Measurements from ENCODE around the gene GRIN2A. TPM values are rescaled to one million over a fixed set of nuclear protein-coding genes. Genes with fewer than 3 reads are reported as not detected.

Gene GRIN2A
- total RNA-seq, 4 donors from 2014 or later = 0.25 to 26.1 (median 13.5) TPM

DNA sequence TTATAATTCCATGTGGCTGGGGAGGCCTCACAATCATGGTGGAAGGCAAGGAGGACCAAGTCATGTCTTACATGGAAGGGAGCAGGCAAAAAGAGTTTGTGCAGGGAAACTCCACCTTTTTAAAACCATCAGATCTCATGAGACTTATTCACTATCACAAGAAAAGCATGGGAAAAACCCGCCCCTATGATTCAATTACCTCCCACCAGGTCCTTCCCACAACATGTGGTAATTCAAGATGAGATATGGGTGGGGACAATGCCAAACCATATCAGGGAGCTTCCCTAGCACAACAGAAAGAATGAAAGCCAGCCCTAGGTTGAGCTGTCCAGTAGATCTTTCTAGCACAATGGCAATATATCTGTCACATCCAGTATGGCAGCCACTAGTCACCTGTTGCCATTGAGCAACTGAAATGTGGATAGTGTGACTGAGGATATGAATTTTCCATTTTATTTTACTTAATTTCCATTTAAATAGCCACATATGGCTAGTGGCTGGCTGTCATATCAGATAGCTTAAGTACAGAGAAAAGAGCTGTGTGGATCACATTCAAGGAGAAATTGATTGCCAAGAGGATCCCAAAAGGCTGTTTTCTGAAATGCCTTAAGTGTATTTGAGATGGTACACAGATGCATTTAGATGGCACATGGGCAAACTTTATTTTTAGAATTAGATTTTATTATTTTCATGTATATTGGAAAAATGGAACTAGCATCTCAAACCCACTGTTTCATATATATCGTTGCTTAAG lies 273.0 kb downstream of the GRIN2A start:
- no peak for ATAC-seq
- TF ChIP-seq, protein P1, sequence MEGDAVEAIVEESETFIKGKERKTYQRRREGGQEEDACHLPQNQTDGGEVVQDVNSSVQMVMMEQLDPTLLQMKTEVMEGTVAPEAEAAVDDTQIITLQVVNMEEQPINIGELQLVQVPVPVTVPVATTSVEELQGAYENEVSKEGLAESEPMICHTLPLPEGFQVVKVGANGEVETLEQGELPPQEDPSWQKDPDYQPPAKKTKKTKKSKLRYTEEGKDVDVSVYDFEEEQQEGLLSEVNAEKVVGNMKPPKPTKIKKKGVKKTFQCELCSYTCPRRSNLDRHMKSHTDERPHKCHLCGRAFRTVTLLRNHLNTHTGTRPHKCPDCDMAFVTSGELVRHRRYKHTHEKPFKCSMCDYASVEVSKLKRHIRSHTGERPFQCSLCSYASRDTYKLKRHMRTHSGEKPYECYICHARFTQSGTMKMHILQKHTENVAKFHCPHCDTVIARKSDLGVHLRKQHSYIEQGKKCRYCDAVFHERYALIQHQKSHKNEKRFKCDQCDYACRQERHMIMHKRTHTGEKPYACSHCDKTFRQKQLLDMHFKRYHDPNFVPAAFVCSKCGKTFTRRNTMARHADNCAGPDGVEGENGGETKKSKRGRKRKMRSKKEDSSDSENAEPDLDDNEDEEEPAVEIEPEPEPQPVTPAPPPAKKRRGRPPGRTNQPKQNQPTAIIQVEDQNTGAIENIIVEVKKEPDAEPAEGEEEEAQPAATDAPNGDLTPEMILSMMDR (IDR thresholded peaks at IDR 0.05) = no peak
- TF ChIP-seq POLR2AphosphoS5 (IDR thresholded peaks at IDR 0.05) = no peak
- no peak for TF ChIP-seq POLR2A (IDR thresholded peaks at IDR 0.05)
- TF ChIP-seq EP300 (IDR thresholded peaks at IDR 0.05) = no peak
- H3K27ac ChIP-seq = no peak overlapping the region
- H3K27me3 ChIP-seq = no peaks in the 10 kb centered on the region
- no peak overlapping the region for H3K4me3 ChIP-seq
- H3K9me3 ChIP-seq = no peaks in the 10 kb centered on the region
- WGBS, 2 donors (ENCODE audit: low coverage in 1 of 2) = 100% methylated on average over 1 to 2 of the region's 2 CpGs
- peaks cover 0 to 30% (median 6%) of the 10 kb centered on the region in 3 donors for H3K4me1 ChIP-seq
- no peaks in the 10 kb centered on the region for H3K36me3 ChIP-seq

- TF ChIP-seq POLR2AphosphoS5 (IDR thresholded peaks at IDR 0.05) = no peak
- TF ChIP-seq, protein P1 (IDR thresholded peaks at IDR 0.05) = no peak
- no peak for TF ChIP-seq EP300 (IDR thresholded peaks at IDR 0.05)
- no peak for TF ChIP-seq POLR2A (IDR thresholded peaks at IDR 0.05)
- no peak overlapping the region for H3K27ac ChIP-seq
- no peak overlapping the region for H3K4me3 ChIP-seq
- H3K4me1 ChIP-seq = peaks cover 0 to 26% (median 6%) of the 10 kb centered on the region in 3 donors
- H3K27me3 ChIP-seq = no peaks in the 10 kb centered on the region
- ATAC-seq = no peak
- no peaks in the 10 kb centered on the region for H3K36me3 ChIP-seq
- 31 to 45% methylated on average over 5 of the region's 5 CpGs for WGBS, 2 donors (ENCODE audit: low coverage in 1 of 2)
- H3K9me3 ChIP-seq = no peaks in the 10 kb centered on the region
Measured at GRCh38 chr16:9908613-9909012, 273.6 kb downstream of the GRIN2A start.

DNA sequence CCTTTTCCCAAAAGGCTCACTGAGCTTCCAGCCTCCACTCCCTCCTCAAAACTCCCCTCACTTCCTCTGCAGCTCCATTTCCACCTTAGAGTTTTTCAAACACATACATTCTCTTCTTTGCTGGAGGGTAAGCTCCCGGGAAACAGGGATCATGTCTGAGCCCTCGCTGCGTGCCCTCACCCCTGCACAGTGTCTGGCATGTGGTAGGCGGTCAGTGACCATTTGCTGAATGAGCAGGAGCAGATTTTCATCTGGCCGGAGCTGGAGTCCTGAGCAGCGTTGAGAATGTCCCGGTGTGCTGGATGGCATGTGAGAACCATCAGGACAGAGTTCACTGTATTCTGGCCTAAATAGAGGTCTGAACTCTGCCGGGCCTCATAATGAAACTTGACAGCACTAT lies 274.5 kb downstream of the GRIN2A start:
- 65 to 78% methylated on average over 6 to 7 of the region's 8 CpGs for WGBS, 2 donors (ENCODE audit: low coverage in 1 of 2)
- Histone ChIP-seq H3K4me1 (peaks cover 0 to 17% (median 0%) of the 10 kb centered on the region in 3 donors), H3K9me3 (no peaks in the 10 kb centered on the region), H3K27ac (no peak overlapping the region), H3K4me3 (no peak overlapping the region), H3K36me3 (no peaks in the 10 kb centered on the region), H3K27me3 (no peaks in the 10 kb centered on the region)
- TF ChIP-seq EP300 (IDR thresholded peaks at IDR 0.05) (no peak), POLR2A (IDR thresholded peaks at IDR 0.05) (no peak), POLR2AphosphoS5 (IDR thresholded peaks at IDR 0.05) (no peak)
- TF ChIP-seq, protein P1 (IDR thresholded peaks at IDR 0.05) = no peak
- ATAC-seq = no peak

- TF ChIP-seq POLR2A (IDR thresholded peaks at IDR 0.05) (no peak), EP300 (IDR thresholded peaks at IDR 0.05) (no peak), POLR2AphosphoS5 (IDR thresholded peaks at IDR 0.05) (no peak)
- TF ChIP-seq, protein P1 (IDR thresholded peaks at IDR 0.05) = no peak
- no peak for ATAC-seq
- Histone ChIP-seq H3K4me3 (no peak overlapping the region), H3K27ac (no peak overlapping the region), H3K4me1 (peaks cover 0 to 15% (median 0%) of the 10 kb centered on the region in 3 donors), H3K36me3 (no peaks in the 10 kb centered on the region), H3K9me3 (no peaks in the 10 kb centered on the region), H3K27me3 (no peaks in the 10 kb centered on the region)
- WGBS, 2 donors (ENCODE audit: low coverage in 1 of 2) = 68 to 74% methylated on average over 3 of the region's 3 CpGs
Measured at GRCh38 chr16:9906218-9906617, 276.0 kb downstream of the GRIN2A start.

DNA sequence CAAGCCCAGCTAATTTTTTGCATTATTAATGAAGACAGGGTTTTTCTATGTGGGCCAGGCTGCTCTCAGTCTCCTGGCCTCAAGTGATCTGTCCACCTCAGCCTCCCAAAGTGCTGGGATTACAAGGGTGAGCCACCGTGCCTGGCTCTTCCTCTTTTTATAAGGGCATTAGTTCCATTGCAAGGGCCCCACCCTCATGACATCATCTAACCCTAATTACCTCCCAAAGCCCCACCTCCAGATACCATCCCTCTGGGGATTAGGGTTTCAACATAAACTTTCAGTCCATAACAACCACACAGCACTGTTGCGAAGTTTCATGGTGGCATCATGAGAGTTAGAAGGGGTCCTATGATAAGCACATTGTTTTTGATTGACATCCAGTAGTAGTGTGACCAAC lies 277.7 kb downstream of the GRIN2A start:
- TF ChIP-seq POLR2A (IDR thresholded peaks at IDR 0.05) = no peak
- TF ChIP-seq POLR2AphosphoS5 (IDR thresholded peaks at IDR 0.05) = no peak
- no peak for TF ChIP-seq EP300 (IDR thresholded peaks at IDR 0.05)
- TF ChIP-seq, protein P1 (IDR thresholded peaks at IDR 0.05) = no peak

More for the DNA sequence above, 277.7 kb downstream of the GRIN2A start:
- Histone ChIP-seq H3K36me3 (no peaks in the 10 kb centered on the region), H3K4me1 (peaks cover 0 to 15% (median 0%) of the 10 kb centered on the region in 3 donors), H3K27ac (no peak overlapping the region), H3K27me3 (no peaks in the 10 kb centered on the region), H3K4me3 (no peak overlapping the region), H3K9me3 (no peaks in the 10 kb centered on the region)
- WGBS, 2 donors (ENCODE audit: low coverage in 1 of 2) = 92 to 100% methylated on average over 1 to 2 of the region's 2 CpGs
- ATAC-seq = no peak

Measured in gastroesophageal sphincter (tissue), 4 donors.